Measurements from ENCODE around the gene DR1.
"Not testable (repeated sequence)": the region's sequence is repeated elsewhere in the genome, so short reads cannot be mapped to it uniquely, and the experiment has no call there.

The DR1 gene

DNA sequence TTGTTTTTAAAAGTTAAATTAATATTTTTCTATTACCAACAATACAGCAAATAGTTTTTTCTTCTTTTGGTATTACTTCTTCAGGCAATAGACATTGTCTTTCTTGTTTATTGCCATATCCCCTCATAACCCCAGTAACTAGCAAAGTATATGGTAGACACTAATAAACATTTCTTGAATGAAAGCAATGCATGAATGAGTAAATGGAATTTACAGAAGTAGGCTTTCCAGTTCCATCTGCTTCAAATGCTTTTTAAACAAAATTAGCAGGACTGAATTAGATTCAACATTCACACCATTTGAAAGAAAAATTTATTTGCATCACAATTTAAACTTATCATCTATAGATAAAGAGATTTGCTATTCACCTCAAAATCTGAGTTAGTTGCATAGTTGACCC is 5.6 kb upstream of the DR1 start:
- no peak for DNase-seq (ENCODE audit: low read depth)

DNA sequence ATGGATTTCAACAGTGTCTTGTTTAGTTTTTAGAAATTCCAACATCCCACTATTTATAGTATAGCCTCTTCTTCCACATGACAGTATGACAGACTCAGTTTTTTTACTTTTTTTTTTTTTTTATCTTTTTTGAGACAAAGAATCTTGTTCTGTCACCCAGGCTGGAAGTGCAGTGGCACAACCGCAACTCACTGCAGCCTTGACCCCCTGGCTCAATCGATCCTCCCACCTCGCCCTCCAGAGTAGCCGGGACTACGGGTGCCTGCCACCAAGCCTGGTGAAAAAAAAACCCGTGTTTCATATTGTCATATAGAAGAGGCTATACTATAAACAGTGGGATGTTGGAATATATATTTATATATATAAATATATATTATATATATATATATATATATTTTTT is 1.2 kb upstream of the DR1 start:
- no peak for DNase-seq (ENCODE audit: low read depth)

- DNase-seq (ENCODE audit: low read depth), result no peak
These were observed 648 bp upstream of the DR1 start for GRCh38 chr1:93344886-93345632.

DNA sequence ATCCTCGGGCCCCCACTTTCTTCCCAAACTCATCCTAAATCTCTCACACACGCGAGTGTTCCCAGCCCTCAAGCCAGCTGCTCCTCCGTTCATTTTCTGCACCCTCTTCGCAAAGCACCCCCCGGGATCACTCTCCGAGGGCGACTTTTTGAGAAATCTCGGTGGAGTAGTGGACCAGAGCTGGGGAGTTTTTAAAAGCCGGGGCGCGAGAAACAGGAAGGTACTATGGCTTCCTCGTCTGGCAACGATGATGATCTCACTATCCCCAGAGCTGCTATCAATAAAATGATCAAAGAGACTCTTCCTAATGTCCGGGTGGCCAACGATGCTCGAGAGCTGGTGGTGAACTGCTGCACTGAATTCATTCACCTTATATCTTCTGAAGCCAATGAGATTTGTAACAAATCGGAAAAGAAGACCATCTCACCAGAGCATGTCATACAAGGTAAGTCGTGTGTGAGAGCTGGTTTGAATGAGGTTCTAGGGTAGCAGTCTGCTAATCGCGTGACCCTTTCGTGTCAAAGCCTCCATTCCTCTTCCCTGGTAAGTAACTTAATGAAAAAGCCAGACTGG is 800 bp downstream of the DR1 start:
- DNase-seq (ENCODE audit: low read depth), result no peak

DNA sequence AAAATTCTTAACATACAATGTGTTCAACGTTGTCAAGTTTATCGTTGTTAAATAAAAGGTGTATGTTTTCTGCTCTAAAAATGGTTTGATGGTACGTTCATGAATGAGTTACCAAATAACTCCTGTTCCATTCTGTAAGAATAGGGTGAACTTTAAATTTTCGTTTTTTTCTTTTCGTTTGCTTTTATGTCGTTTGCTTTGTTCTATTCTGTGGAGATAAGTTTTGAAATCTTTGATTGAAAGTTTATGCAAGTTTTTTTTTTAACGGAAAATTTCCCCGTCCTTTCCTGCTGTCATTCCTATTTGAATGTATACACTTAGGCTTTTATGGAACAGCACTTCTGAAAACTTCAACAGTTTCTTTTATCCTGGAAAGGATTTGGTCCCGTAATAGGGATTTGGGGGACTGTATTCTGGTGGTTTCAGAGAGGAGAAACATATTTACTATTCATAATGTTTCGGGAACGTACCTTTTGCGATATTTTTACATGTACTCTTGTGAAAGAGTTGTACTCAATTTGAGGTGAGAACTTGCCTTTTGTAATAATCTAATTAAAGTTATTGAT is 1.7 kb downstream of the DR1 start:
- DNase-seq (ENCODE audit: low read depth), result no peak

DNA sequence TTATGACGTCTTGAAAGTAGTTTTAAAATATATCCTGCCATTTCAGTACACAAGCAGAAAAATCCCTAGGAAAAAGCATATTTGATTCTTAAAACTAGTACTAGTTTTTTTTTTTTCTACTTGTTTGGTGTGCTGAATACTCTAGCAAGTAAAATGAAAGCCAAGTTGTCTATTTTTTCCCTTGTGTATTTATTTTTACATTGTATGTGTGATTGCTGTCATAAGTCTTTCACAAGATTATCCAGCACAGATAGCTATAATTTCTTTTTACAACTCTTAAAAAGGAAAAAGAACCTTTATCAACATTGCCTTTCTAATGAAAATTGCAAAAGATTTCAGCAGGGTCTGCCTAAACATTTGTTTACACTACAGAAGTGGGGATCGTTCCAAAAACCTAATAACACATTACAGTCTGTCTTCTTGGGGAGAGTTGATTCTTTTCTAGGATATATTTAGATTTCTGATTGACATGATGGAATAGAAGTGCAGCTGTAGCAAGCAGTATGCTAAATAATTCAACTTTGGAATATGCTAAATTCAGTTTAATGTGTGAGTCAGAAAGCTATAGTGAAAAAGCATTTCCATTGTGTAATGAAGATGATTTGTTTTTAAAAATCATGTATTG is 2.5 kb downstream of the DR1 start:
- DNase-seq (ENCODE audit: low read depth), result no peak

DNA sequence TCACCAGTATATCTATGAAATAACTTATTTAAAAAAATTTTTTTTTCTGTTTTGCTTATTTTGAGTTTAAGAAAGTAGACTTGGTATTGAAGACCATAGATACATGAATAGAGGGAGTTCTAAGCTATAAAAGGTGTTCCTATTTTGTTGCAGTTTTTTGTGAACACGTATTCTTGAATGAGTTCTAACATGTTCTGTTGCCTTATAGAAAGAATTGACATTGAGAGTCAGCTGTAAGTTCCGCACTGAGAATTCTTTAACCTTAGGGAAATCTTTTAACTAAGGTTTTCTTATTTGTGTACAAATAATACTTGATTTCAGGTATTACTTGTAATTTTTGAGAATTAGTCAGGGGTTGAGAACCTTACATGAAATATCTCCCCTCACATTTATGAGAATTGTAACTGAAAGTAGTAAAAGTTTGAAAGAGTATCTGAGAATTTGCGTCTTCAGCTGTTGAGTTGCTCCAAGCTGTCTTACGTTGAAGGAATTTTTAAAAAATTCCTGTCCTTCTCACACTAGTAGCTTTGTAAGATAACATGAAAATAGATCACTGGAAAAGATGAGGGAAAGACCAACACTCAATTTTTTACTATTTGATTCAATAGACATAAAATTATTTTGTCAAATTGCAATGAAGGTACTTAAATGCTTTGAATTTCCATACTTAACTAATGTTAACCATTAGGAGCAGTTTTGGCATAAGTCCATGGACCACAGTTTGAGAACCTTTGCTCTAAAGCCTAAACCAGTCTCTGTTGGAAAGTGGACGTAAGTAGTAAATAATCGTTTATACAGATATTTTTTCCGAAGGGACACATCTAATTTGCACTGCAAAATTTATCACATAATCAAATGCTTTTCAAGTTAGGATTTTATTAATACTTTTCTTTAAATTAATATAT is 3.8 kb downstream of the DR1 start:
- DNase-seq (ENCODE audit: low read depth), result no peak

DNA sequence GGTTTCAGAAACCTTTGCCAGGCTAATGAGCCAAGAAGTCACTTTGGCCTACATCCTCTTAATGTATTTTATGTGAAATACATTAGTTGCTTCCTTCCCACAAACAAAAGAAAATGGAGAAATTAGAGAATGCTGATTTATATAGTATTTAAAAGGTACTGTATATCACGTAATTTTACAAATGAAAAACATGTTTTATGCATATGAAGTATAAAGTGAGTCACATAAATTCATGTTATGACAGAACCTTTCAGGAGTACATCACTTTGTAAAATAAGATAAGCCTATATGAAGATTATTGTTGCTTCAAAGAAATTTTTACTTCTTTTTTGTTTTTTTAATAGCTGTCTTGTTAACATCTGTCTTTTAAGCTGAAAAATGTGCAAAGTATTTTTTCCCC is 4.6 kb downstream of the DR1 start:
- no peak for DNase-seq (ENCODE audit: low read depth)

GRCh38 chr1:93350875-93351274 is 5.2 kb downstream of the DR1 start:
- DNase-seq (ENCODE audit: low read depth), result no peak

GRCh38 chr1:93351346-93351745 is 5.6 kb downstream of the DR1 start:
- DNase-seq (ENCODE audit: low read depth), result not testable (repeated sequence)

GRCh38 chr1:93352376-93352775 is 6.7 kb downstream of the DR1 start:
- no peak for DNase-seq (ENCODE audit: low read depth)

- DNase-seq (ENCODE audit: low read depth), result no peak
These were observed 7.6 kb downstream of the DR1 start for GRCh38 chr1:93353286-93353685.

DNA sequence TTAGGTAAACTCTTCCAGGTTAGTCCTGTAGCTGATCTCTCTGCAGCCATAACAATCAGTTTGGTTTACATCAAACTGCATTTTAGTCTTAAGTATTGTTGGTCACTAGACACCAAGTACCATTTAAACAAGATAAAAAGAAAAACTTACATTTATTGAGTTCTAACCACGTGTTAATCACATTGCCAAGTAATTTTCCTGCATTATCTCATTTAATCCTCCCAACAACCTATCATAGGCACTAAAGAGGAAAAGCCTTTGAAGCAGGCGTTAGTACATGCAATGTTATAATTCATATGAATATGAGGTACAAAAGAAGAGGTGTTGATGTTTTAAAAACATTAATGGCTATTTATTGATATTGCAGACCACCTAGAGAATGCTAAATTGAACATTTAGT is 9.0 kb downstream of the DR1 start:
- no peak for DNase-seq (ENCODE audit: low read depth)

- DNase-seq (ENCODE audit: low read depth), result no peak
These were observed 11.5 kb downstream of the DR1 start for GRCh38 chr1:93357242-93357641.

DNA sequence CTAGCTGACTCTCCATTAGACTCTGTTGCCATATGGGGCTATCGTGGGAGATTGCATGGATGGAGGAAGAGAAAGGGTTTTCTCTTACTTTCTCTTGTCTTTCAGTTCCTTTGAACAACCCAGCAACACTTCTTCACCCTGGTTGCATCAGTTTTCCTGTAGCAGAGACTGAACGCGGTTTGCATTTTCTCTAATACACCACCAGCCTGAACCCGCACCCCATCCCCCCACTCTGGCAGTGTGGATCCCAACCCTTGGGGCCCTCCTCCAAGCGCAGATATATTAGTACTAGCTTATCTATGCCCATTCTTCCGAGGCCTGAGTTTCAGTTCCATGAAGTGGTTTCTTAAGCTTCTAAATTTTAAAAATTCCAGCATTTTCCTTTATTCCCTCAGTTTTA is 12.6 kb downstream of the DR1 start:
- no peak for DNase-seq (ENCODE audit: low read depth)

- DNase-seq (ENCODE audit: low read depth), result no peak
These were observed 14.4 kb downstream of the DR1 start for GRCh38 chr1:93360111-93360510.

DNA sequence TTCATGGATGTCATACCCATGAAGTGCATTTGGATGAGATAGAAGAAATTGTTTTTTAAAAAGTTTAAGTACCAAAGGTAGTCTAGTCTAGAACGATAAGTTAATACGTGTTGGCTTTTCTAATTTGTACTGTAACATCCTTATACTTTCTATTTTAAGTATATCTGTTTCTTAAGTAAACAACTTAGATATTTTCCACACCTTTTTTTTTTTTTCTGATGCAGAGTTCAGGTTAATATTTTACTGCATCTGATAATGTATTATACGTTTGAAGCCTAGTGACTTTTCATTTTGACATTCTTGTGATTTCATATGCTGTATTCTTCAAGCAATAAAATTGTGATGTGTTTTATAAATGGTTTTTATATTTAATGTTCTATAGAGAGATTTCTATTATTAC is 16.5 kb downstream of the DR1 start:
- DNase-seq (ENCODE audit: low read depth), result no peak

- DNase-seq (ENCODE audit: low read depth), result no peak
These were observed 20.1 kb downstream of the DR1 start for GRCh38 chr1:93365813-93366212.

GRCh38 chr1:93369734-93370133 is 24.0 kb downstream of the DR1 start:
- DNase-seq (ENCODE audit: low read depth), result no peak

DNA sequence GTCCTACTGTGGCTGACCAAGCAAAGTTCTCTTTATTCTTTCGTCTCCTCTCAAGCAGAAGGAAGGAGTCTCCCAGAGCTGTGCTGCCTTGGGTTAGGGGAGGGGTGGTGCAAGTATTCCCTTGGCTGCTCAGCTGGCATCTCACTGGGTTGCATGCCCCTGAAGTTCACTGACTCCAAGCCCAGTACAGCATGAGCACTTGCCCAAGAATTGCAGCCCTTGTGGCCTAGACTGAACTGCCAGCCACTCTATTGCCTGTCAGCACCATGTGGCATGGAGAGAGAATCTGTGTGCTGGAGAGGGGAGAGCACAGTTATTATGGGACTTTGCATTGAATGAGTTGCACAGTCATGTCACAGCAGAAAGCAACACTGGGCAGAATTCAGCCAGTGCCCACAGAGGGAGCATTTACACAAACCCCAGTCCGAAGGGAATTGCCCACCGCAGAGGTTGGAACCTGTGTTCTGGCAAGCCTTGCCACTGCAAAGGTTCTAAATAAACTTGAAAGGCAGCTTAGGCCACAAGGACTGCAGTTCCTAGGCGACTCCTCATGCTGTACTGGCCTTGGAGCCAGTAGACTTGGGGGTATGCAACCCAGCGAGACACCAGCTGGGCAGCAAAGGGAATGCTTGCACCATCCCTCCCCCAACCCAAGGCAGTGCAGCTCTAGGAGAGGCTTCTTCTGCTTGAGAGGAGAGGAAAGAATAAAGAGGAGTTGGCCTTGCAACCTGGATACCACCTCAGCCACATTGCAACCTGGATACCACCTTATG is 28.8 kb downstream of the DR1 start:
- no peak for DNase-seq (ENCODE audit: low read depth)

GRCh38 chr1:93384656-93385055 is 38.9 kb downstream of the DR1 start:
- DNase-seq (ENCODE audit: low read depth), result no peak

- not testable (repeated sequence) for DNase-seq (ENCODE audit: low read depth)
These were observed 40.6 kb downstream of the DR1 start for GRCh38 chr1:93386268-93386667.
